HEK293 (cell line): ENCODE measurements around the gene PRG3.

ENCODE experiments used
- CTCF ChIA-PET: fragments of 350-600 bp; formaldehyde crosslinking; extraction: SDS; loops from one replicate; lab custom pipeline; 2021; ENCODE audit warnings: antibody characterized with exemption; lab: Yijun Ruan, JAX
- POLR2A ChIA-PET: fragments of 300-600 bp; formaldehyde crosslinking; extraction: SDS; loops from one replicate; lab custom pipeline; 2020; ENCODE audit warnings: antibody characterized with exemption, inconsistent platforms; lab: Yijun Ruan, JAX
- H3K27ac ChIP-seq: fragments of 200-500 bp; sonication (Bioruptor generic); 2 replicates; pipeline ENCODE4 v1.5.1; 2014; ENCODE audit warnings: low read depth, low read length, control low read depth, inconsistent platforms; ENCODE audit errors: extremely low read depth
- H3K36me3 ChIP-seq, 2 experiments: fragments of 200-500 bp in 1 of 2; sonication (Bioruptor generic) in 1 of 2; 1 replicate in 1 of 2; 2 replicates in 1 of 2; pipeline ENCODE4 v1.5.1; 2014 to 2017; ENCODE audit warnings: inconsistent platforms in 2 of 2, low read length in 2 of 2; ENCODE audit not compliant: control insufficient read depth in 2 of 2, insufficient read depth in 1 of 2
- H3K4me1 ChIP-seq: fragments of 200-500 bp; sonication (Bioruptor generic); 2 replicates; pipeline ENCODE4 v1.5.1; 2014; ENCODE audit warnings: mild to moderate bottlenecking, low read length, inconsistent platforms; ENCODE audit not compliant: control insufficient read depth, insufficient read depth
- H3K4me3 ChIP-seq: 2 replicates; pipeline ENCODE4 v1.5.1; 2011; ENCODE audit warnings: low read depth, mild to moderate bottlenecking, control low read depth, low read length, moderate library complexity
- H3K9me3 ChIP-seq: fragments of 200-500 bp; sonication (Bioruptor generic); 2 replicates; pipeline ENCODE4 v1.5.1; 2014; ENCODE audit warnings: low read depth, low read length, inconsistent platforms; ENCODE audit not compliant: control insufficient read depth, insufficient read depth
- FEZF1 ChIP-seq: fragments of 450-650 bp; formaldehyde crosslinking; IDR thresholded peaks from 2 replicates; pipeline ENCODE4 v1.5.1; 2016; ENCODE audit warnings: missing biosample characterization, missing genetic modification characterization
- HOXA7 ChIP-seq: sonication (generic); formaldehyde crosslinking; IDR thresholded peaks from 2 replicates; pipeline ENCODE4 v1.8.1; 2022; ENCODE audit warnings: missing genetic modification reagents, borderline replicate concordance
- KLF1 ChIP-seq: fragments of 450-650 bp; formaldehyde crosslinking; IDR thresholded peaks from 2 replicates; pipeline ENCODE4 v1.5.1; 2016; ENCODE audit warnings: missing biosample characterization, missing genetic modification characterization
- KLF8 ChIP-seq: fragments of 450-650 bp; formaldehyde crosslinking; IDR thresholded peaks from 2 replicates; pipeline ENCODE4 v1.5.1; 2016; ENCODE audit warnings: missing biosample characterization, missing genetic modification characterization
- PRDM1 ChIP-seq: fragments of 450-650 bp; formaldehyde crosslinking; IDR thresholded peaks from 2 replicates; pipeline ENCODE4; 2016; ENCODE audit warnings: missing biosample characterization, missing genetic modification characterization
- SP2 ChIP-seq: fragments of 450-650 bp; formaldehyde crosslinking; IDR thresholded peaks from 2 replicates; pipeline ENCODE4 v1.5.1; 2016; ENCODE audit warnings: missing biosample characterization, missing genetic modification characterization
- YY2 ChIP-seq: fragments of 450-650 bp; formaldehyde crosslinking; IDR thresholded peaks from 2 replicates; pipeline ENCODE4 v1.5.1; 2016; ENCODE audit warnings: missing biosample characterization, missing genetic modification characterization
- ZBTB21 ChIP-seq: fragments of 450-650 bp; formaldehyde crosslinking; IDR thresholded peaks from 2 replicates; pipeline ENCODE4 v1.5.1; 2017; ENCODE audit warnings: missing biosample characterization, missing genetic modification characterization
- ZEB2 ChIP-seq: fragments of 450-650 bp; formaldehyde crosslinking; IDR thresholded peaks from 2 replicates; pipeline ENCODE4 v1.5.1; 2016; ENCODE audit warnings: missing biosample characterization, missing genetic modification characterization
- ZNF121 ChIP-seq: fragments of 450-650 bp; formaldehyde crosslinking; IDR thresholded peaks from 2 replicates; pipeline ENCODE4 v1.5.1; 2016; ENCODE audit warnings: missing biosample characterization, missing genetic modification characterization
- ZNF2 ChIP-seq: fragments of 450-650 bp; formaldehyde crosslinking; IDR thresholded peaks from 2 replicates; pipeline ENCODE4 v1.5.1; 2016; ENCODE audit warnings: missing biosample characterization, missing genetic modification characterization
- ZNF221 ChIP-seq: fragments of 450-650 bp; formaldehyde crosslinking; IDR thresholded peaks from 2 replicates; pipeline ENCODE4 v1.5.1; 2017; ENCODE audit warnings: missing biosample characterization, missing genetic modification characterization, borderline replicate concordance
- ZNF23 ChIP-seq: fragments of 450-650 bp; formaldehyde crosslinking; IDR thresholded peaks from 2 replicates; pipeline ENCODE4 v1.5.1; 2016; ENCODE audit warnings: missing biosample characterization, missing genetic modification characterization, borderline replicate concordance
- ZNF394 ChIP-seq: fragments of 450-650 bp; formaldehyde crosslinking; IDR thresholded peaks from 2 replicates; pipeline ENCODE4 v1.5.1; 2016; ENCODE audit warnings: missing biosample characterization, missing genetic modification characterization, mild to moderate bottlenecking, moderate library complexity, borderline replicate concordance
- ZNF510 ChIP-seq: fragments of 450-650 bp; formaldehyde crosslinking; IDR thresholded peaks from 2 replicates; pipeline ENCODE4 v1.5.1; 2018; ENCODE audit warnings: mild to moderate bottlenecking, missing genetic modification characterization, missing biosample characterization; ENCODE audit not compliant: insufficient replicate concordance
- ZNF624 ChIP-seq: fragments of 450-650 bp; formaldehyde crosslinking; IDR thresholded peaks from 2 replicates; pipeline ENCODE4 v1.5.1; 2017; ENCODE audit warnings: missing biosample characterization, missing genetic modification characterization
- ZNF670 ChIP-seq: fragments of 450-650 bp; formaldehyde crosslinking; IDR thresholded peaks from 2 replicates; pipeline ENCODE4 v1.5.1; 2016; ENCODE audit warnings: missing biosample characterization, missing genetic modification characterization, low read depth
- ZNF701 ChIP-seq: fragments of 450-650 bp; formaldehyde crosslinking; IDR thresholded peaks from 2 replicates; pipeline ENCODE4 v1.5.1; 2016; ENCODE audit warnings: missing biosample characterization, missing genetic modification characterization
- ZNF747 ChIP-seq: fragments of 450-650 bp; formaldehyde crosslinking; IDR thresholded peaks from 2 replicates; pipeline ENCODE4 v1.5.1; 2016; ENCODE audit warnings: missing biosample characterization, missing genetic modification characterization
- ZNF792 ChIP-seq: fragments of 450-650 bp; formaldehyde crosslinking; IDR thresholded peaks from 2 replicates; pipeline ENCODE4 v1.5.1; 2016; ENCODE audit warnings: missing biosample characterization, missing genetic modification characterization
- TF ChIP-seq, protein P1 (sequence below): fragments of 450-650 bp; formaldehyde crosslinking; IDR thresholded peaks from 2 replicates; pipeline ENCODE4 v1.5.1; 2016; ENCODE audit warnings: missing biosample characterization, missing genetic modification characterization
- TF ChIP-seq, protein P2 (sequence below): fragments of 450-650 bp; formaldehyde crosslinking; IDR thresholded peaks from 2 replicates; pipeline ENCODE4 v1.5.1; 2017; ENCODE audit warnings: missing biosample characterization, missing genetic modification characterization
- TF ChIP-seq, protein P3 (sequence below): fragments of 450-650 bp; IDR thresholded peaks from 2 replicates; pipeline ENCODE4 v1.5.1; 2018; ENCODE audit warnings: missing biosample characterization, missing genetic modification characterization
- TF ChIP-seq, protein P4 (sequence below): fragments of 450-650 bp; formaldehyde crosslinking; IDR thresholded peaks from 2 replicates; pipeline ENCODE4 v1.5.1; 2016; ENCODE audit warnings: missing biosample characterization, missing genetic modification characterization
- TF ChIP-seq, protein P5 (sequence below): sonication (generic); formaldehyde crosslinking; IDR thresholded peaks from 2 replicates; pipeline ENCODE4 v1.8.1; 2022; ENCODE audit warnings: mild to moderate bottlenecking, moderate library complexity, missing genetic modification reagents

Gene PRG3

DNA sequence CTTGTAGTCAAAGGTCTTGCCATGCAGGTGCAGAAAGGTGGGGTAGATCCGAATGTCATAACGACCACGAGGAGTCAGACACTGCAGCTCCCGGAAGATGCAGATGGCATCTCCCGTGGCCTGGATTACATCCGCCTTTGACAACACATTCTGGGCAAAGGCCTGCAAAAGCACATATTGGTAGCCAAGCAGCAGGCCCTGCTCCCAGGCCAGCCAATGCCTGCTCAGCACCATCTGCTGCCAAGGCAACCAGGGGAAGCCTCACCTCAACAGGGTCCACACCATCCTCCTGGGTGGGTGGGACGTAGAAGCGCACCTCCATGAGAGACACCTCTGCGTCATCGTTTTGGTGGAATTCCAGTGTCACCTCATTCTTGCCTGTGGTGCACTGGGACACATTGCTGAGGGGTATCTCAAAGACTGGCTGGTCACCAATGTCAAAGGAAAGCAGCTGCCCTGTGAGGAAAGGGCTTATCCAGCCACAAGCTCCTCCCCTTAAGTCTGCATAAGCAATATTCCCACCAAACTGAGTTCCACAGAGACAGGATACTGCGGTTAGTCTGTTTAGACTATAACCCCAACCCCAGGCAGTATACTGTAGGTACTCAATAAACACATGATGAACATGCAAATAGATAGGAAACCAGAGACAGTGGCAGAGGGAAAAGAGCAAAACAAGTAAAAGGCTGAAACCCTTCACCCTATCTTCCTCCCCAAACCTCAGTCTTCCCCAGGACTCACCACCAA lies 48.1 kb downstream of the PRG3 start (continued):
- TF ChIP-seq ZNF221 (tag by site-specific recombination) (no peak), ZNF701 (tag by site-specific recombination) (no peak), ZNF23 (tag by site-specific recombination) (no peak), ZNF624 (no peak), KLF1 (tag by site-specific recombination) (no peak), SP2 (tag by site-specific recombination) (no peak), ZNF2 (tag by site-specific recombination) (no peak)
- TF ChIP-seq, protein P1, sequence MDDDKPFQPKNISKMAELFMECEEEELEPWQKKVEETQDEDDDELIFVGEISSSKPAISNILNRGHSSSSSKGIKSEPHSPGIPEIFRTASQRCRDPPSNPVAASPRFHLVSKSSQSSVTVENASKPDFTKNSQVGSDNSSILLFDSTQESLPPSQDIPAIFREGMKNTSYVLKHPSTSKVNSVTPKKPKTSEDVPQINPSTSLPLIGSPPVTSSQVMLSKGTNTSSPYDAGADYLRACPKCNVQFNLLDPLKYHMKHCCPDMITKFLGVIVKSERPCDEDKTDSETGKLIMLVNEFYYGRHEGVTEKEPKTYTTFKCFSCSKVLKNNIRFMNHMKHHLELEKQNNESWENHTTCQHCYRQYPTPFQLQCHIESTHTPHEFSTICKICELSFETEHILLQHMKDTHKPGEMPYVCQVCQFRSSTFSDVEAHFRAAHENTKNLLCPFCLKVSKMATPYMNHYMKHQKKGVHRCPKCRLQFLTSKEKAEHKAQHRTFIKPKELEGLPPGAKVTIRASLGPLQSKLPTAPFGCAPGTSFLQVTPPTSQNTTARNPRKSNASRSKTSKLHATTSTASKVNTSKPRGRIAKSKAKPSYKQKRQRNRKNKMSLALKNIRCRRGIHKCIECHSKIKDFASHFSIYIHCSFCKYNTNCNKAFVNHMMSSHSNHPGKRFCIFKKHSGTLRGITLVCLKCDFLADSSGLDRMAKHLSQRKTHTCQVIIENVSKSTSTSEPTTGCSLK (tag by site-specific recombination): no peak

DNA sequence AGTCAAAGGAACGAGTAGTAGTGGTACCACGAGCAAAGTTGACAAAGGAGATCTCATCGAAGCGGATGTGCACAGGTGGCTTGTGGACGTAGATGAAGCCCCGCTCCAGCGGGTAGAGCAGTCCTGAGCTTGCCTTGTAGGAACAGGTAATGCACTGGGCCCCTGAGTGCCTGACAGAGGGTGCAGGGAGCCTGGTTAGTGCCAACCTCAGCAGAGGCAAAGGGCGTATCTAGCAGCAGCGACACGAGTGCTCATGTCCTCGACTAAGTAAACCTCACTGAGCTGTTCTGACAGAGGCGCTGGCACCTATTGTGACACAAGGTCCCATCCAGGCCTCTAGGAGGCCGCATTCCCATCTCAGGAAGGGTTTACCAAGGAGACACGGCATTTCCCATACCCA lies 49.2 kb downstream of the PRG3 start:
- no peak for TF ChIP-seq YY2 (tag by site-specific recombination)
- no peak for TF ChIP-seq ZNF792 (tag by site-specific recombination)
- TF ChIP-seq, protein P2, sequence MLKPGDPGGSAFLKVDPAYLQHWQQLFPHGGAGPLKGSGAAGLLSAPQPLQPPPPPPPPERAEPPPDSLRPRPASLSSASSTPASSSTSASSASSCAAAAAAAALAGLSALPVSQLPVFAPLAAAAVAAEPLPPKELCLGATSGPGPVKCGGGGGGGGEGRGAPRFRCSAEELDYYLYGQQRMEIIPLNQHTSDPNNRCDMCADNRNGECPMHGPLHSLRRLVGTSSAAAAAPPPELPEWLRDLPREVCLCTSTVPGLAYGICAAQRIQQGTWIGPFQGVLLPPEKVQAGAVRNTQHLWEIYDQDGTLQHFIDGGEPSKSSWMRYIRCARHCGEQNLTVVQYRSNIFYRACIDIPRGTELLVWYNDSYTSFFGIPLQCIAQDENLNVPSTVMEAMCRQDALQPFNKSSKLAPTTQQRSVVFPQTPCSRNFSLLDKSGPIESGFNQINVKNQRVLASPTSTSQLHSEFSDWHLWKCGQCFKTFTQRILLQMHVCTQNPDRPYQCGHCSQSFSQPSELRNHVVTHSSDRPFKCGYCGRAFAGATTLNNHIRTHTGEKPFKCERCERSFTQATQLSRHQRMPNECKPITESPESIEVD (tag by site-specific recombination): no peak
- TF ChIP-seq KLF1 (tag by site-specific recombination): no peak
- TF ChIP-seq ZEB2 (tag by site-specific recombination): no peak
- no peak for TF ChIP-seq FEZF1 (tag by site-specific recombination)
- TF ChIP-seq ZBTB21 (tag by site-specific recombination): no peak
- no peak for TF ChIP-seq HOXA7 (CRISPR knock-in tag)
- TF ChIP-seq, protein P3, sequence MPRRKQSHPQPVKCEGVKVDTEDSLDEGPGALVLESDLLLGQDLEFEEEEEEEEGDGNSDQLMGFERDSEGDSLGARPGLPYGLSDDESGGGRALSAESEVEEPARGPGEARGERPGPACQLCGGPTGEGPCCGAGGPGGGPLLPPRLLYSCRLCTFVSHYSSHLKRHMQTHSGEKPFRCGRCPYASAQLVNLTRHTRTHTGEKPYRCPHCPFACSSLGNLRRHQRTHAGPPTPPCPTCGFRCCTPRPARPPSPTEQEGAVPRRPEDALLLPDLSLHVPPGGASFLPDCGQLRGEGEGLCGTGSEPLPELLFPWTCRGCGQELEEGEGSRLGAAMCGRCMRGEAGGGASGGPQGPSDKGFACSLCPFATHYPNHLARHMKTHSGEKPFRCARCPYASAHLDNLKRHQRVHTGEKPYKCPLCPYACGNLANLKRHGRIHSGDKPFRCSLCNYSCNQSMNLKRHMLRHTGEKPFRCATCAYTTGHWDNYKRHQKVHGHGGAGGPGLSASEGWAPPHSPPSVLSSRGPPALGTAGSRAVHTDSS: no peak
- TF ChIP-seq KLF8 (tag by site-specific recombination): no peak
- no peak for TF ChIP-seq ZNF670
- no peak for TF ChIP-seq ZNF747 (tag by site-specific recombination)
- TF ChIP-seq ZNF394: no peak
- TF ChIP-seq, protein P4, sequence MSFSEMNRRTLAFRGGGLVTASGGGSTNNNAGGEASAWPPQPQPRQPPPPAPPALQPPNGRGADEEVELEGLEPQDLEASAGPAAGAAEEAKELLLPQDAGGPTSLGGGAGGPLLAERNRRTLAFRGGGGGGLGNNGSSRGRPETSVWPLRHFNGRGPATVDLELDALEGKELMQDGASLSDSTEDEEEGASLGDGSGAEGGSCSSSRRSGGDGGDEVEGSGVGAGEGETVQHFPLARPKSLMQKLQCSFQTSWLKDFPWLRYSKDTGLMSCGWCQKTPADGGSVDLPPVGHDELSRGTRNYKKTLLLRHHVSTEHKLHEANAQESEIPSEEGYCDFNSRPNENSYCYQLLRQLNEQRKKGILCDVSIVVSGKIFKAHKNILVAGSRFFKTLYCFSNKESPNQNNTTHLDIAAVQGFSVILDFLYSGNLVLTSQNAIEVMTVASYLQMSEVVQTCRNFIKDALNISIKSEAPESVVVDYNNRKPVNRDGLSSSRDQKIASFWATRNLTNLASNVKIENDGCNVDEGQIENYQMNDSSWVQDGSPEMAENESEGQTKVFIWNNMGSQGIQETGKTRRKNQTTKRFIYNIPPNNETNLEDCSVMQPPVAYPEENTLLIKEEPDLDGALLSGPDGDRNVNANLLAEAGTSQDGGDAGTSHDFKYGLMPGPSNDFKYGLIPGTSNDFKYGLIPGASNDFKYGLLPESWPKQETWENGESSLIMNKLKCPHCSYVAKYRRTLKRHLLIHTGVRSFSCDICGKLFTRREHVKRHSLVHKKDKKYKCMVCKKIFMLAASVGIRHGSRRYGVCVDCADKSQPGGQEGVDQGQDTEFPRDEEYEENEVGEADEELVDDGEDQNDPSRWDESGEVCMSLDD (tag by site-specific recombination): no peak
- no peak for TF ChIP-seq PRDM1 (tag by site-specific recombination)
- TF ChIP-seq, protein P5, sequence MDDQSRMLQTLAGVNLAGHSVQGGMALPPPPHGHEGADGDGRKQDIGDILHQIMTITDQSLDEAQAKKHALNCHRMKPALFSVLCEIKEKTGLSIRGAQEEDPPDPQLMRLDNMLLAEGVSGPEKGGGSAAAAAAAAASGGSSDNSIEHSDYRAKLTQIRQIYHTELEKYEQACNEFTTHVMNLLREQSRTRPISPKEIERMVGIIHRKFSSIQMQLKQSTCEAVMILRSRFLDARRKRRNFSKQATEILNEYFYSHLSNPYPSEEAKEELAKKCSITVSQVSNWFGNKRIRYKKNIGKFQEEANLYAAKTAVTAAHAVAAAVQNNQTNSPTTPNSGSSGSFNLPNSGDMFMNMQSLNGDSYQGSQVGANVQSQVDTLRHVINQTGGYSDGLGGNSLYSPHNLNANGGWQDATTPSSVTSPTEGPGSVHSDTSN (CRISPR knock-in tag): no peak
- TF ChIP-seq ZNF510: no peak
- TF ChIP-seq ZNF121 (tag by site-specific recombination): no peak
- TF ChIP-seq, all 188 proteins: peak for 0
- no peaks in the 10 kb centered on the region for H3K9me3 ChIP-seq
- H3K36me3 ChIP-seq: peaks cover 6 to 82% of the 10 kb centered on the region in 2 experiments; a peak in 2 of 3 replicates
- H3K4me1 ChIP-seq: no peaks in the 10 kb centered on the region
- CTCF ChIA-PET: interaction anchor here (1.1 to 1.4 kb wide), 2 partner anchors 125 to 469 kb away, joined by 3 read pairs; no protein-coding TSS in a partner anchor
- POLR2A ChIA-PET: no interaction called here
- no peak overlapping the region for H3K27ac ChIP-seq
- H3K4me3 ChIP-seq: no peak overlapping the region
